Prostate gland (tissue), 2 donors: ENCODE measurements around the gene PERCC1.

Experiments used
- CTCF ChIP-seq, 4 experiments: fragments of 200-600 bp in 2 of 4; fragments of 450-650 bp in 2 of 4; sonication (generic) in 2 of 4; IDR thresholded peaks; 1 replicate in 3 of 4; 2 replicates in 1 of 4; pipeline ENCODE4 v1.5.1; 2016 to 2019; ENCODE audit warnings: antibody characterized with exemption in 4 of 4, mild to moderate bottlenecking in 2 of 4, moderate library complexity in 2 of 4
- POLR2A ChIP-seq: fragments of 450-650 bp; IDR thresholded peaks from one replicate; pipeline ENCODE4 v1.6.1; 2016; ENCODE audit warnings: antibody characterized with exemption, mild to moderate bottlenecking

DNA sequence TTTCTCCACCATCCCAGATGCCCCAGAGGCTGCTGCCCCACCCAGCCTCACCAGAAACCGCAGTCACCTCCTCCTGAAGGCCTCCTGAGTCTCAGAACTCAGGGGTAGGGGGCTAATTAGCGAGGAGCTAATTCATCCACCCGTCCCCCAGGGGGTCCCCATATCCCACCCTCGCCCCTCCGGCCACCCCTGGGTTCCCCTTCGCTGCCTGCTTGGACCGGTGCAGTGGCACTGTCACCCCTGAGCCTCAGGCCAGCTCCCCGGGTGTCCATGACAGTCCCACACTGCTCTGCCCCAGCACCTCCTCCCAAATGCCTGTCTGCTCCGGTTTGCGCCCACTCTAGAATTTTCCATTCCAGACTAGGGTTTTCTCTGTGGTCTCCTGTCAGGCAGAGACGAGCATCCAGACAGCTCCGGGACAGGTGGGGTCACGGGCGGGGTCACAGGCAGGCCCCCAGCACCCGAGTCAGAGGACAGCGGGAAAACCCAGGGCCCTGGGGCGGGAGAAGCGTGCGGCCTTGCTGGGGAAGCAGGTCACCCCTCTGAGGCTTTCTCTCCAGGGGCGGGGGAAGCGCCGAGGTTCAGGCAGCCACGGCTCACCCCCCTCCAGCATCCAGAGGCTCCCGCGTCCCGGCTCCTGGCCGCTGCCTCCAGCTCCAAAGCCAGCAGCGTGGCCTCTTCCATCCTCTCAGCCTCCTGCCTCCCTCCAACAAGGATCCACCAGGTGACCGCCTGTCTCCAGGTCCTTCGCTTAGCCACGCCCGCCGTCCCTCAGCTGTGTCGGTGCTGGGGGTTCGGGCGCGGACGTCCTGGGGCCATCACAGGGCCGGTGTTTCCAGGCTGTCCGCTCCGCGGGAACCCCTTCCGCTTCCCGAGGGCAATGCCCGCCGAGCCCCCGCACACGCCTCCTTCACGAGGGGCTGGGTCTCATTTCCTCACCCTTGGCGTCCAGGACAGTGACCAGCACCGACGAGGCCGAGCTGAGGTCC is 3.1 kb upstream of the PERCC1 start:
- TF ChIP-seq CTCF (IDR thresholded peaks at IDR 0.05) = no peak
- no peak for TF ChIP-seq POLR2A
